Measurements from ENCODE around the gene ANKS6. TPM values are rescaled to one million over a fixed set of nuclear protein-coding genes. Genes with fewer than 3 reads are reported as not detected.

Gene ANKS6
- total RNA-seq, 1 experiment from 2014 or later = 46.3 TPM

- no CpG with 5 or more reads among the region's 46 CpGs for WGBS (ENCODE audit: extremely low coverage, insufficient read length, low lambda C conversion rate)
Observed at GRCh38 chr9:98807814-98808195, 11.4 kb upstream of the ANKS6 start.

More at GRCh38 chr9:98807814-98808195, 11.4 kb upstream of the ANKS6 start:
- H3K14ac ChIP-seq (ENCODE audit: insufficient read depth, low read length) = no peak overlapping the region
- Mint-ChIP-seq H3K27me3 (ENCODE audit: low read depth) (peaks cover 27% of the 10 kb centered on the region), H3K9me3 (no peaks in the 10 kb centered on the region), H3K4me1 (peaks cover 38 to 51% of the 10 kb centered on the region in 2 experiments), H3K27ac (no peak overlapping the region), H3K36me3 (ENCODE audit: insufficient read depth in 1 of 3, low read depth in 3 of 3) (peaks cover 0 to 8% (median 0%) of the 10 kb centered on the region in 3 experiments; a peak in 2 of 7 replicates), H3K4me3 (peak overlapping the region; percentile 74 to 87)
- H3K27ac ChIP-seq (ENCODE audit: insufficient read length, low read depth, low read length) = no peak overlapping the region
- H3K4me1 ChIP-seq (ENCODE audit: insufficient read depth, low read length) = no peaks in the 10 kb centered on the region; the same call in 1 of the 2 replicates
- H2AK5ac ChIP-seq (ENCODE audit: insufficient read length, low read length) = no peak overlapping the region
- H2BK20ac ChIP-seq (ENCODE audit: low read depth, low read length, poor library complexity, severe bottlenecking) = no peak overlapping the region
- H3T11ph ChIP-seq (ENCODE audit: low read length) = no peak overlapping the region
- no peak overlapping the region for H4K8ac ChIP-seq (replicated peaks; ENCODE audit: insufficient read length, low read depth, low read length)
- no peak overlapping the region for H2BK120ac ChIP-seq (ENCODE audit: low read depth, low read length, poor library complexity, severe bottlenecking)
- no peak overlapping the region for H3K4ac ChIP-seq (ENCODE audit: low read depth, low read length)
- H3K56ac ChIP-seq (ENCODE audit: insufficient read length, low read depth, low read length) = no peak overlapping the region
- no peak overlapping the region for H3K18ac ChIP-seq (ENCODE audit: insufficient read length, low read depth, low read length)
- H2BK5ac ChIP-seq (ENCODE audit: insufficient read length, low read length) = no peak overlapping the region
- no peak overlapping the region for H2BK12ac ChIP-seq (ENCODE audit: insufficient read length, low read depth, low read length)
- H2AFZ ChIP-seq (ENCODE audit: low read length) = no peak overlapping the region
- DNase-seq = no peak
- H4K91ac ChIP-seq (ENCODE audit: insufficient read length, low read depth, low read length) = no peak overlapping the region
- peak overlapping the region; percentile 52 for H3K4me2 ChIP-seq (ENCODE audit: insufficient read depth, insufficient read length, low read length)
- no peak overlapping the region for H4K5ac ChIP-seq (ENCODE audit: insufficient read length, low read depth, low read length)
- H3K23me2 ChIP-seq (ENCODE audit: insufficient read length, low read depth, low read length, poor library complexity, severe bottlenecking) = peaks cover 8% of the 10 kb centered on the region
- no peaks in the 10 kb centered on the region for H3K79me1 ChIP-seq (ENCODE audit: insufficient read depth, low read depth, low read length, poor library complexity, severe bottlenecking)
- no peaks in the 10 kb centered on the region for H3K79me2 ChIP-seq (ENCODE audit: insufficient read depth, low read length)
- H3K9me3 ChIP-seq (ENCODE audit: control insufficient read depth, low read depth, low read length) = no peaks in the 10 kb centered on the region
- TF ChIP-seq, protein P1, sequence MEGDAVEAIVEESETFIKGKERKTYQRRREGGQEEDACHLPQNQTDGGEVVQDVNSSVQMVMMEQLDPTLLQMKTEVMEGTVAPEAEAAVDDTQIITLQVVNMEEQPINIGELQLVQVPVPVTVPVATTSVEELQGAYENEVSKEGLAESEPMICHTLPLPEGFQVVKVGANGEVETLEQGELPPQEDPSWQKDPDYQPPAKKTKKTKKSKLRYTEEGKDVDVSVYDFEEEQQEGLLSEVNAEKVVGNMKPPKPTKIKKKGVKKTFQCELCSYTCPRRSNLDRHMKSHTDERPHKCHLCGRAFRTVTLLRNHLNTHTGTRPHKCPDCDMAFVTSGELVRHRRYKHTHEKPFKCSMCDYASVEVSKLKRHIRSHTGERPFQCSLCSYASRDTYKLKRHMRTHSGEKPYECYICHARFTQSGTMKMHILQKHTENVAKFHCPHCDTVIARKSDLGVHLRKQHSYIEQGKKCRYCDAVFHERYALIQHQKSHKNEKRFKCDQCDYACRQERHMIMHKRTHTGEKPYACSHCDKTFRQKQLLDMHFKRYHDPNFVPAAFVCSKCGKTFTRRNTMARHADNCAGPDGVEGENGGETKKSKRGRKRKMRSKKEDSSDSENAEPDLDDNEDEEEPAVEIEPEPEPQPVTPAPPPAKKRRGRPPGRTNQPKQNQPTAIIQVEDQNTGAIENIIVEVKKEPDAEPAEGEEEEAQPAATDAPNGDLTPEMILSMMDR (conservative IDR thresholded peaks at IDR 0.05) = no peak
- no peak overlapping the region for H3K23ac ChIP-seq (ENCODE audit: insufficient read length, low read depth, low read length)
- no peaks in the 10 kb centered on the region for H3K27me3 ChIP-seq (ENCODE audit: insufficient read depth, low read length)
- H4K20me1 ChIP-seq (ENCODE audit: control insufficient read depth, insufficient read depth, insufficient read length) = no peaks in the 10 kb centered on the region
- H2BK15ac ChIP-seq (ENCODE audit: low read depth, low read length) = no peak overlapping the region
- H3K9ac ChIP-seq (ENCODE audit: extremely low read depth, insufficient read length, low read length) = no peak overlapping the region
